Panc1 (cell line): ENCODE data around the gene CKMT1B. TPM values are rescaled to one million over a fixed set of nuclear protein-coding genes. Genes with fewer than 3 reads are reported as not detected.
"Not testable (repeated sequence)": the region's sequence is repeated elsewhere in the genome, so short reads cannot be mapped to it uniquely, and the experiment has no call there.

Source experiments
- ATAC-seq: fragments of 200-7000 bp; cut with Tn5 transposase; 2 replicates; pipeline ENCODE4 v1.9.1; 2020; ENCODE audit warnings: mild to moderate bottlenecking, moderate library complexity
- BruUV-seq: library from RNA; stranded (reverse); fragments of 400-500 nt; replicated peaks from 2 replicates; lab custom pipeline; 2021; lab: Mats Ljungman, UMichigan
- CTCF ChIA-PET: fragments of 300-600 bp; sonication (Branson Sonifier 250); formaldehyde crosslinking; loops from one replicate; lab custom pipeline; 2022; ENCODE audit warnings: antibody characterized with exemption; lab: Charles Lee
- POLR2A ChIA-PET: fragments of 300-600 bp; sonication (Branson Sonifier 250); formaldehyde crosslinking; loops from one replicate; lab custom pipeline; 2022; ENCODE audit warnings: antibody characterized with exemption; lab: Charles Lee
- DNase-seq: peaks from one replicate; pipeline ENCODE4 v3.0.0-alpha.2; 2010; ENCODE audit warnings: low read depth, low spot score
- H3K27ac ChIP-seq: 2 replicates; pipeline ENCODE4 v1.5.1; 2011; ENCODE audit warnings: mild to moderate bottlenecking, low read length, inconsistent platforms
- H3K27me3 ChIP-seq: fragments of 200-500 bp; sonication (Bioruptor generic); 2 replicates; pipeline ENCODE4 v1.6.0; 2014; ENCODE audit warnings: low read length, inconsistent platforms; ENCODE audit not compliant: control insufficient read depth, insufficient read depth
- H3K36me3 ChIP-seq: fragments of 200-500 bp; sonication (Bioruptor generic); 2 replicates; pipeline ENCODE4 v1.5.1; 2014; ENCODE audit warnings: inconsistent platforms, mild to moderate bottlenecking, low read length, moderate library complexity; ENCODE audit not compliant: control insufficient read depth, insufficient read depth
- H3K4me1 ChIP-seq: 2 replicates; pipeline ENCODE4 v1.5.1; 2011; ENCODE audit warnings: inconsistent platforms, mild to moderate bottlenecking, low read length, moderate library complexity; ENCODE audit not compliant: control insufficient read depth, insufficient read depth
- H3K4me3 ChIP-seq, 2 experiments: 2 replicates each; pipeline ENCODE4 v1.5.1; 2011 to 2012; ENCODE audit warnings: low read depth in 2 of 2, low read length in 2 of 2, mild to moderate bottlenecking in 2 of 2, inconsistent platforms in 1 of 2, moderate library complexity in 1 of 2
- H3K9me3 ChIP-seq: fragments of 200-500 bp; sonication (Bioruptor generic); 2 replicates; pipeline ENCODE4 v1.5.1; 2014; ENCODE audit warnings: low read depth, mild to moderate bottlenecking, inconsistent platforms, low read length, moderate library complexity; ENCODE audit not compliant: control insufficient read depth, insufficient read depth
- in situ Hi-C: cut with HindIII; loops from 2 replicates; pipeline ENCODE4 v1.10.0; 2016; ENCODE audit warnings: low sequenced_read_pairs, low pct_unique_long_range_greater_than_20kb
- intact Hi-C: fragments of 100-400 bp; cut with micrococcal nuclease; formaldehyde crosslinking; loops from one replicate; pipeline ENCODE4 v1.10.0; 2022; ENCODE audit not compliant: unreplicated experiment
- total RNA-seq: library from RNA; stranded (reverse); gene quantifications from one replicate; pipeline ENCODE4 v1.2.1, GENCODE V29; 2021; ENCODE audit not compliant: unreplicated experiment

The CKMT1B gene
- total RNA-seq, 1 experiment from 2014 or later: 2.4 TPM

- H3K36me3 ChIP-seq, intact Hi-C loops, H3K27ac ChIP-seq, H3K4me1 ChIP-seq, H3K9me3 ChIP-seq, ATAC-seq, H3K4me3 ChIP-seq, in situ Hi-C loops, CTCF ChIA-PET, BruUV-seq, H3K27me3 ChIP-seq, DNase-seq, POLR2A ChIA-PET: not testable (repeated sequence)
These were observed 33.1 kb downstream of the CKMT1B start for GRCh38 chr15:43626937-43627336.

GRCh38 chr15:43638464-43639204 is 44.8 kb downstream of the CKMT1B start:
- H3K27ac ChIP-seq, in situ Hi-C loops, BruUV-seq, CTCF ChIA-PET, intact Hi-C loops, DNase-seq, H3K4me1 ChIP-seq, H3K27me3 ChIP-seq, POLR2A ChIA-PET, H3K36me3 ChIP-seq, H3K4me3 ChIP-seq, ATAC-seq, H3K9me3 ChIP-seq: not testable (repeated sequence)

Other genes starting within 250 kb of the CKMT1B start
- 32.8 TPM for gene ZSCAN29, start 223.0 kb upstream of the CKMT1B start, total RNA-seq
- gene TUBGCP4, start 222.9 kb upstream of the CKMT1B start, total RNA-seq: 31.9 TPM
- 80.3 TPM for gene TP53BP1, start 100.9 kb upstream of the CKMT1B start, total RNA-seq
- 1.6 TPM for gene MAP1A, start 76.4 kb upstream of the CKMT1B start, total RNA-seq
- 56.6 TPM for gene PPIP5K1, start 3.8 kb upstream of the CKMT1B start, total RNA-seq
- not detected for gene STRC, start 24.8 kb downstream of the CKMT1B start, total RNA-seq
- 3.5 TPM for gene CATSPER2, start 54.8 kb downstream of the CKMT1B start, total RNA-seq
- gene CKMT1A, start 99.8 kb downstream of the CKMT1B start, total RNA-seq: 4.6 TPM
- gene PDIA3, start 152.4 kb downstream of the CKMT1B start, total RNA-seq: 538 TPM
- gene ELL3, start 182.9 kb downstream of the CKMT1B start, total RNA-seq: 6.8 TPM
- gene SERF2, start 198.3 kb downstream of the CKMT1B start, total RNA-seq: 1,303 TPM
- not detected for gene SERINC4, start 206.2 kb downstream of the CKMT1B start, total RNA-seq
- 24.8 TPM for gene HYPK, start 206.6 kb downstream of the CKMT1B start, total RNA-seq
- gene MFAP1, start 230.7 kb downstream of the CKMT1B start, total RNA-seq: 29.7 TPM
- 40.0 TPM for gene WDR76, start 233.0 kb downstream of the CKMT1B start, total RNA-seq